Medulla oblongata (tissue), 1 donor: ENCODE data around the gene PIM3.
"Not testable (repeated sequence)": the region's sequence is repeated elsewhere in the genome, so short reads cannot be mapped to it uniquely, and the experiment has no call there.

Experiments used
- DNase-seq: peaks from one replicate; pipeline ENCODE4 v3.0.0-alpha.2; 2015; ENCODE audit errors: extremely low spot score

PIM3 gene

DNA sequence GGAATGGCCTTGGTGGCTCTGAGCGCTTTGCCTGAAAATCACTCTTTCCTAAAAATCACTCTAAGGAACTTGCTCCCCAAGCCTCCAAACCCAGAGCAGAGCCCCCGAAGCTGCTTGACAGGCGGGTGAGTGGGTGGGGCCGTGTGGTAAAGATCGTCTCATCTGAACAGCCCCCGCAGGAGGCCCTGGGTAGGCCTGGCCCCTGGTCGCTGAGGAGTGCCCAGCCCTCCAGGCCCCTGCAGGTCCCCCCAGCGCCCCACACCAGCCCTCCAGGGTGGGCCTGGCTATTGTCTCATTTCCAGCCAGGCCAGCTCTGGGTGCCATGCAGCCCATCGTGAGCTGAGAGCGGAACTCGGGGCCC, 17.2 kb upstream of the PIM3 start:
- no peak for DNase-seq

DNA sequence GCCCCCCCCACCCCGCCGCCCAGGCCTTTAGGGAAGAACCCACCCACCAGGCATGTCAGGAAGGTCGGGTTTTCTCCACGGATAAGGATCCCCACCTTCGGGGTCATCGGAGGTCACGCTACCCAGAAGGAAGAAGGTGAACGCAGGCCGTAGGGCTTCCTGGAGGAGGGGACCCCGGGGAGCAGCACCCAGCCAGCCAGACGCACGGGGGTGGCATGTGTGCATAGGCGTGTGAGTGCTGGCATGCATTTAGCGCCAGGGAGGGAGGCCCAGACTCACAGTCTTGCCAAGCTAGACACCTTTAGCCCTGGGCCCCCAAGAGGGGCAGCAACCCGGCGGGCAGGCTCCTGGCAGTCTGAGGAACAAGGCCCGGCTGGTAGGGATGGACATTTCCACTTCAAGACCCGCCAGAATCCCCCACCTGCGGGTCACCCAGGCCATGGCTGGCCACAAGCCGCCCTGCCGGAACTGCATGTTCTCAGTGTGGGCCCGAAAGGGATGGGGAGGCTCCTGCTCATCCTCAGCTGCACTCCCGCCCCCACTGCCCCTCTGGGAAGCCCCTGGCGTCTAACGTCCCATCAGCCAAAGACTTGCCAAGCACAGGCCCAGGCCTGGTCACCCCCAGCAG, 16.7 kb upstream of the PIM3 start:
- no peak for DNase-seq

- no peak for DNase-seq
These were observed 16.1 kb upstream of the PIM3 start for GRCh38 chr22:49944399-49944891.

- not testable (repeated sequence) for DNase-seq
These were observed 15.4 kb upstream of the PIM3 start for GRCh38 chr22:49945042-49945794.

DNA sequence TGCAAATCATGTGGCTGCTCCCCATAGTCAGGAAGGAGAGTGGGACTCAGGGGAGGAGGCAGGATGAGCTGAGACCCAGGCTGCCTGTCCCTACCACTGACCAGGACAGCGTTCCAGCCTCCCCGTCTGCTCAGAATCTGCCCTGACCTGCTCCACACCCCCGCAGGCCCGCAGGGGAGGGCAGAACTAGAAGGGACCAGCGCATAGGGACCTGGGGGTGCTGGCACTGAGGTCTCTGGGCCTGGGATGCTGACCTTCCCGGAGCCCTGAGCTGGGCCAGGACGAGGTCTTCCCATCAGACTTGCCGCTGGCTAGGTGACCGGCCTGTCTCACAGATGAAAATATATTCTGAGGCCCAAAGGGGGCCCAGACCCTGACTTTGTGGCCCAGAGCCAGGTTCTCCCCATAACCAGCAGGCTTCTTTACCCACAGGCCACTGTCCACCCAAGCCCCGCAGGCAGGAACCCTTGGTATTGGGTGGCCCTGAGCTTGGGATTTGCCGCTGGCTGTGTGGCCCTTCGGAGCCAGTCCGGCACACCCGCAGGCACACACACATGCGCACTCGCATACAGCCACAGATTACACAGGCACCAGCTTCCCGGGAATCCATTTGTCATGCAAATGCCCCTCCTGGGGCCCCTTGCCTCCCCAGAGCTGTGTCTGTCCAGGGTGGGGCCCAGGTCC, 13.8 kb upstream of the PIM3 start:
- no peak for DNase-seq

- no peak for DNase-seq
These were observed 13.3 kb upstream of the PIM3 start for GRCh38 chr22:49947296-49947622.

- DNase-seq, result no peak
These were observed 12.2 kb upstream of the PIM3 start for GRCh38 chr22:49948116-49948957.

GRCh38 chr22:49948958-49949913, 11.3 kb upstream of the PIM3 start:
- DNase-seq, result no peak

- DNase-seq, result no peak
These were observed 10.7 kb upstream of the PIM3 start for GRCh38 chr22:49949914-49950292.

- DNase-seq, result no peak
These were observed 10.1 kb upstream of the PIM3 start for GRCh38 chr22:49950396-49950994.

- no peak for DNase-seq
These were observed 9.4 kb upstream of the PIM3 start for GRCh38 chr22:49951000-49951677.

DNA sequence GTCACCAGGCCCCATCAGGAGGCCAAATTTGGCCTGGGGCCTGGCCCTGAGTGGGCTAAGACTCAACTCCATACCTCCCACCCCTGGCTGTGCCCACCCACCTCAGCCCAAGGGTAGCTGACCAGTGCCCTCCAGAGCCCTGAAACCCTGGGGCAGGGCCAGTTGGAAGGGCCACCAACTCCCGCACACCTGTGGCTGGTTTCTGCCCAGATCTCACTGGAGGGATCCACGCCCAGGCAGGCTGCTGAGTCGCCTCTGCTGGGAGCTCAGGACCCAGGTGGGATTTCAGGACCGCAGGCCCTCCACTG, 8.9 kb upstream of the PIM3 start:
- DNase-seq, result no peak

GRCh38 chr22:49951986-49952896, 8.3 kb upstream of the PIM3 start:
- no peak for DNase-seq

GRCh38 chr22:49953027-49953679, 7.4 kb upstream of the PIM3 start:
- DNase-seq, result no peak

DNA sequence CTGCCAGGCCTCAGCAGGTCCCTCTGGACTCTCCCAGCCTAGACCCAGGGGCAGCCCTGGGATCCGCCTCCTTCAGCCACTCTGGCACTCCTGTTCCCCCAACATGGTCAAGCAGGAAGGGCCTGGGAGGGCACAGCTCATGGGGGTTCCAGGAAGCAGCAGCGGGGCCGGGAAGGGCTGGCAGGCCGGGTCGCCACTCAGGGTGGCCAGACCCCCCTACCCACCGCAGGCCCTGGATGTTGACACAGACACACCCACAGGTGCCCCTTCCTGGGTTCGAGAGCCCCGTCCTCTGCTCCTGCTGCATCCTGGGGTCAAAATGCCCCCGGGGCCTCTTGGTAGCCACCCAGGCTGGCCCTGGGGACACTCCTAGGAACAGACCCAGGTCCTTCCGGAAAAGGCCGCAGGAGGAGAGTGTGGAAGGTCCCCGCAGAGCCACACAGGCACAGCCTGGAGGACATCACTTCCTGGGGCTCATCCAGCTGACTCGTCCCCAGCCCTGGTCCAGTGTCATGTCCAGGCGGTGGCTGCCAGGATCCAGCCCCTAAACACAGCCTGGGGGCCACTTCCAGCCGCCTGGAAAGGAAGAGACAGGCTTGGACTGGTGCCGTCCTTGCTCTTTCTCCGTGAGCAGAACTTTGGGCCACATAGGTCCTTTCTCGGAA, 6.8 kb upstream of the PIM3 start:
- DNase-seq, result no peak

- DNase-seq, result peak; percentile 60
These were observed 6.2 kb upstream of the PIM3 start for GRCh38 chr22:49954354-49954753.

DNA sequence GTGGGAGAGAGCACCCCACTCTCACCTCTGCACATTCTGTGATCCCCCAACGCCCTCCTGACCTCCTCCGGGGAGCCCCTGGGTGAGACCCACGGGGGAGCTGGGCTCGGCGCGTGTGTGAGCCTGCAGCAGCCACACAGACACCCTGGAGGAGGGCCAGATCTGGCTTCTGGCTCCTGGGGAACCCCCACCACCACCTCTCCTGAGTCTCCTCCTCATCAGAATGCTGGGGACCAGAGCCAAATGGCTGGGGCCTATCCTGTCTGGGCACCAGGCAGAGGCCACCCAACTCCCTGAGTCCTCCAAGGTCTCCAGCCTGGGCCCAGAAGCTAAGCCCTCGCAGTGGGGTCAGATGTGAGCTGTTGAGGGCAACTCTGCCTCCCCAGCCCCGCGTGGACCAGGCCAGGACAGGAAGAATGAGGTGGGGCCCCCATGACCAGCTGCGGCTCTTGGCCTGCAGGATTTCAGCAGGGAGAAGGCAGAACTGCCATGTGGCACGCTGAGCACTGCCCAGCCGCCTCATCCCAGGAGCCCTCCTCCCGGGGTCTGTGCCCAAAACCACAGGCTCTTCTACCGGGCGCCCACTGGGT, 5.5 kb upstream of the PIM3 start:
- DNase-seq, result no peak
